CD4-positive, alpha-beta memory T cell (primary cell): ENCODE results near the gene APOC4. TPM values are rescaled to one million over a fixed set of nuclear protein-coding genes. Genes with fewer than 3 reads are reported as not detected.

Source experiments
- CTCF ChIA-PET: fragments of 350-600 bp; sonication (Branson Sonifier 250); formaldehyde crosslinking; loops from one replicate; lab custom pipeline; 2021; ENCODE audit warnings: inconsistent platforms; ENCODE audit not compliant: partially characterized antibody; lab: Charles Lee
- POLR2A ChIA-PET: fragments of 350-600 bp; sonication (Branson Sonifier 250); formaldehyde crosslinking; loops from one replicate; lab custom pipeline; 2021; ENCODE audit not compliant: partially characterized antibody; lab: Charles Lee
- DNase-seq, 5 donors: peaks; one replicate each; pipeline versions ENCODE4 v3.0.0 to v3.0.0-alpha.2; 2020 to 2022; ENCODE audit warnings: mixed read lengths in 1 of 5
- H3K27ac ChIP-seq: one replicate; pipeline ENCODE4 v1.7.0; 2013; ENCODE audit warnings: low read depth, low read length
- H3K27me3 ChIP-seq: 2 replicates; pipeline ENCODE4 v1.7.0; 2013; ENCODE audit warnings: mild to moderate bottlenecking, low read length, moderate library complexity; ENCODE audit not compliant: insufficient read depth
- H3K36me3 ChIP-seq: 2 replicates; pipeline ENCODE4 v1.7.0; 2013; ENCODE audit warnings: mild to moderate bottlenecking, low read length, moderate library complexity; ENCODE audit not compliant: insufficient read depth
- H3K4me1 ChIP-seq: 2 replicates; pipeline ENCODE4 v1.7.0; 2013; ENCODE audit warnings: mild to moderate bottlenecking, low read length, moderate library complexity; ENCODE audit not compliant: insufficient read depth
- H3K4me3 ChIP-seq, 2 donors: one replicate each; pipeline ENCODE4 v1.7.0; 2013; ENCODE audit warnings: low read length in 2 of 2, mild to moderate bottlenecking in 1 of 2
- H3K9me3 ChIP-seq, 2 donors: one replicate each; pipeline ENCODE4 v1.7.0; 2013; ENCODE audit warnings: low read length in 2 of 2, control low read depth in 1 of 2; ENCODE audit not compliant: control insufficient read depth in 1 of 2
- H3K27ac Mint-ChIP-seq, 7 donors: one replicate each; pipeline ENCODE4 v1.8.0; 2020 to 2021; ENCODE audit warnings: mixed read lengths in 7 of 7, mild to moderate bottlenecking in 6 of 7, inconsistent platforms in 3 of 7, moderate library complexity in 3 of 7
- H3K27me3 Mint-ChIP-seq, 2 donors: one replicate each; pipeline ENCODE4 v1.8.0; 2020 to 2021; ENCODE audit warnings: mixed read lengths in 2 of 2
- H3K36me3 Mint-ChIP-seq, 2 donors: one replicate each; pipeline ENCODE4 v1.8.0; 2020 to 2021; ENCODE audit warnings: mixed read lengths in 2 of 2, inconsistent platforms in 1 of 2, mild to moderate bottlenecking in 1 of 2
- H3K4me1 Mint-ChIP-seq, 4 donors: one replicate each; pipeline ENCODE4 v1.8.0; 2020 to 2021; ENCODE audit warnings: mixed read lengths in 4 of 4, mild to moderate bottlenecking in 1 of 4
- H3K4me3 Mint-ChIP-seq, 8 donors: one replicate each; pipeline ENCODE4 v1.8.0; 2020 to 2021; ENCODE audit warnings: mixed read lengths in 8 of 8, mild to moderate bottlenecking in 7 of 8, moderate library complexity in 6 of 8, inconsistent platforms in 3 of 8
- H3K9me3 Mint-ChIP-seq, 8 donors: one replicate each; pipeline ENCODE4 v1.8.0; 2020 to 2021; ENCODE audit warnings: mixed read lengths in 8 of 8, mild to moderate bottlenecking in 5 of 8, inconsistent platforms in 3 of 8, moderate library complexity in 1 of 8
- intact Hi-C: fragments of 100-400 bp; cut with micrococcal nuclease; formaldehyde crosslinking; loops from one replicate; pipeline ENCODE4 v1.15.1; 2023
- polyA plus RNA-seq, 2 donors: library from polyadenylated mRNA; unstranded; fragments of 300-500 nt; fragmentation: Illumina TruSeq; gene quantifications; one replicate each; pipeline ENCODE4 v1.2.3, GENCODE V29; 2021
- total RNA-seq, 2 experiments: library from RNA; stranded (reverse); gene quantifications; one replicate each; pipeline ENCODE4 v1.2.3, GENCODE V29; 2021

Gene APOC4
- total and polyA plus RNA-seq, 4 experiments from 2014 or later = not detected

GRCh38 chr19:44992336-44993163 is 50.5 kb downstream of the APOC4 start:
- Histone ChIP-seq H3K9me3 (no peaks in the 10 kb centered on the region), H3K36me3 (peaks cover 15% of the 10 kb centered on the region), H3K27ac (no peak overlapping the region), H3K27me3 (no peaks in the 10 kb centered on the region), H3K4me1 (no peaks in the 10 kb centered on the region), H3K4me3 (no peak overlapping the region)
- ChIA-PET POLR2A (no interaction called here), CTCF (no interaction called here)
- intact Hi-C loops = no loop called here
- DNase-seq = peak in 1 of 5 donors; percentile 16
- H3K4me3 Mint-ChIP-seq = no peak overlapping the region
- peaks cover 10 to 27% of the 10 kb centered on the region in 2 donors for H3K36me3 Mint-ChIP-seq
- H3K4me1 Mint-ChIP-seq = peaks cover 0 to 3% (median 1%) of the 10 kb centered on the region in 4 donors
- no peaks in the 10 kb centered on the region for H3K9me3 Mint-ChIP-seq
- no peaks in the 10 kb centered on the region for H3K27me3 Mint-ChIP-seq
- no peak overlapping the region for H3K27ac Mint-ChIP-seq

GRCh38 chr19:44993526-44993925 is 51.5 kb downstream of the APOC4 start:
- peak in 1 of 5 donors; percentile 4 for DNase-seq
- Mint-ChIP-seq H3K9me3 (peaks cover 0 to 3% (median 0%) of the 10 kb centered on the region in 8 donors), H3K4me3 (no peak overlapping the region), H3K27me3 (no peaks in the 10 kb centered on the region), H3K27ac (peak overlapping the region in 4 of 7 donors; percentile 35 to 66 (median 60)), H3K4me1 (peaks cover 0 to 3% (median 1%) of the 10 kb centered on the region in 4 donors), H3K36me3 (peaks cover 10 to 23% of the 10 kb centered on the region in 2 donors)
- Histone ChIP-seq H3K4me1 (no peaks in the 10 kb centered on the region), H3K27me3 (no peaks in the 10 kb centered on the region), H3K27ac (no peak overlapping the region), H3K4me3 (no peak overlapping the region), H3K36me3 (peaks cover 12% of the 10 kb centered on the region), H3K9me3 (no peaks in the 10 kb centered on the region)
- ChIA-PET CTCF (no interaction called here), POLR2A (interaction anchor here (0.6 kb wide), 1 partner anchor 12 kb away, joined by 4 read pairs; no protein-coding TSS in a partner anchor)
- intact Hi-C loops = no loop called here

GRCh38 chr19:44993926-44994537 is 52.0 kb downstream of the APOC4 start:
- CTCF ChIA-PET = no interaction called here

More at GRCh38 chr19:44993926-44994537, 52.0 kb downstream of the APOC4 start:
- intact Hi-C loops = no loop called here
- peaks cover 0 to 3% (median 0%) of the 10 kb centered on the region in 8 donors for H3K9me3 Mint-ChIP-seq
- H3K36me3 ChIP-seq = peaks cover 7% of the 10 kb centered on the region
- no peaks in the 10 kb centered on the region for H3K9me3 ChIP-seq
- no peak overlapping the region for H3K4me3 ChIP-seq
- no peak for DNase-seq
- no peak overlapping the region for H3K4me3 Mint-ChIP-seq
- peak overlapping the region in 2 of 7 donors; percentile 41 to 61 for H3K27ac Mint-ChIP-seq
- H3K4me1 ChIP-seq = no peaks in the 10 kb centered on the region
- H3K27ac ChIP-seq = no peak overlapping the region
- no peaks in the 10 kb centered on the region for H3K27me3 Mint-ChIP-seq
- H3K4me1 Mint-ChIP-seq = peaks cover 0 to 2% (median under 1%) of the 10 kb centered on the region in 4 donors
- no peaks in the 10 kb centered on the region for H3K27me3 ChIP-seq
- POLR2A ChIA-PET = interaction anchor here (0.6 kb wide), 1 partner anchor 11 kb away, joined by 4 read pairs; no protein-coding TSS in a partner anchor
- H3K36me3 Mint-ChIP-seq = peaks cover 9 to 20% of the 10 kb centered on the region in 2 donors

Other genes starting within 250 kb of the APOC4 start
- gene CEACAM16, start 243.1 kb upstream of the APOC4 start, total RNA-seq = not detected
- not detected for gene CEACAM16, start 243.1 kb upstream of the APOC4 start, polyA plus RNA-seq
- gene BCL3, start 193.5 kb upstream of the APOC4 start, total RNA-seq = 10 to 100 TPM; 10.9 to 11.8 TPM
- 10 to 100 TPM in 1 of 2 donors, 1 to 10 TPM in 1; 3.9 to 15.0 TPM for gene BCL3, start 193.5 kb upstream of the APOC4 start, polyA plus RNA-seq
- not detected for gene CBLC, start 164.3 kb upstream of the APOC4 start, total RNA-seq
- gene CBLC, start 164.3 kb upstream of the APOC4 start, polyA plus RNA-seq = not detected
- not detected for gene BCAM, start 133.1 kb upstream of the APOC4 start, total RNA-seq
- gene BCAM, start 133.1 kb upstream of the APOC4 start, polyA plus RNA-seq = not detected
- gene NECTIN2, start 95.9 kb upstream of the APOC4 start, total RNA-seq = 1 to 10 TPM in 1 of 2 experiments, under 1 TPM in 1; 0.84 to 1.7 TPM
- under 1 TPM in 1 of 2 donors, not detected in 1; 0.11 TPM for gene NECTIN2, start 95.9 kb upstream of the APOC4 start, polyA plus RNA-seq
- gene TOMM40, start 51.0 kb upstream of the APOC4 start, total RNA-seq = 10 to 100 TPM; 32.8 to 34.6 TPM
- gene TOMM40, start 51.0 kb upstream of the APOC4 start, polyA plus RNA-seq = 10 to 100 TPM; 30.9 to 43.6 TPM
- gene APOE, start 36.4 kb upstream of the APOC4 start, total RNA-seq = 10 to 100 TPM in 1 of 2 experiments, 1 to 10 TPM in 1; 9.0 to 11.9 TPM
- not detected for gene APOE, start 36.4 kb upstream of the APOC4 start, polyA plus RNA-seq
- 1 to 10 TPM; 6.4 to 7.0 TPM for gene APOC1, start 27.6 kb upstream of the APOC4 start, total RNA-seq
- not detected for gene APOC1, start 27.6 kb upstream of the APOC4 start, polyA plus RNA-seq
- under 1 TPM in 1 of 2 experiments, not detected in 1; 0.49 TPM for gene APOC2, start 3.8 kb downstream of the APOC4 start, total RNA-seq
- not detected for gene APOC2, start 3.8 kb downstream of the APOC4 start, polyA plus RNA-seq
- gene CLPTM1, start 13.1 kb downstream of the APOC4 start, total RNA-seq = 10 to 100 TPM; 85.1 to 86.4 TPM
- gene CLPTM1, start 13.1 kb downstream of the APOC4 start, polyA plus RNA-seq = 10 to 100 TPM; 16.6 to 27.5 TPM
- 10 to 100 TPM; 38.8 to 39.8 TPM for gene RELB, start 59.2 kb downstream of the APOC4 start, total RNA-seq
- gene RELB, start 59.2 kb downstream of the APOC4 start, polyA plus RNA-seq = 10 to 100 TPM; 19.7 to 31.2 TPM
- gene CLASRP, start 96.8 kb downstream of the APOC4 start, total RNA-seq = 100 to 1,000 TPM; 156 to 163 TPM
- 10 to 100 TPM in 1 of 2 donors, 1 to 10 TPM in 1; 3.8 to 12.7 TPM for gene CLASRP, start 96.8 kb downstream of the APOC4 start, polyA plus RNA-seq
- gene ZNF296, start 134.2 kb downstream of the APOC4 start, total RNA-seq = 1 to 10 TPM; 1.7 to 1.9 TPM
- gene ZNF296, start 134.2 kb downstream of the APOC4 start, polyA plus RNA-seq = 1 to 10 TPM in 1 of 2 donors, under 1 TPM in 1; 0.98 to 3.2 TPM
- gene GEMIN7, start 137.0 kb downstream of the APOC4 start, total RNA-seq = 10 to 100 TPM; 15.9 to 17.6 TPM
- 10 to 100 TPM; 34.9 to 75.3 TPM for gene GEMIN7, start 137.0 kb downstream of the APOC4 start, polyA plus RNA-seq
- gene PPP1R37, start 150.9 kb downstream of the APOC4 start, total RNA-seq = 10 to 100 TPM; 25.2 to 26.2 TPM
- gene PPP1R37, start 150.9 kb downstream of the APOC4 start, polyA plus RNA-seq = 1 to 10 TPM in 1 of 2 donors, under 1 TPM in 1; 0.31 to 1.4 TPM
- gene NKPD1, start 218.7 kb downstream of the APOC4 start, total RNA-seq = 1 to 10 TPM in 1 of 2 experiments, under 1 TPM in 1; 0.80 to 1.2 TPM
- gene NKPD1, start 218.7 kb downstream of the APOC4 start, polyA plus RNA-seq = under 1 TPM in 1 of 2 donors, not detected in 1; 0.61 TPM
- gene TRAPPC6A, start 236.0 kb downstream of the APOC4 start, total RNA-seq = 10 to 100 TPM; 49.1 to 51.9 TPM
- 100 to 1,000 TPM; 160 to 246 TPM for gene TRAPPC6A, start 236.0 kb downstream of the APOC4 start, polyA plus RNA-seq
- 10 to 100 TPM; 26.5 to 29.9 TPM for gene BLOC1S3, start 236.5 kb downstream of the APOC4 start, total RNA-seq
- 10 to 100 TPM in 1 of 2 donors, 1 to 10 TPM in 1; 5.3 to 15.4 TPM for gene BLOC1S3, start 236.5 kb downstream of the APOC4 start, polyA plus RNA-seq